Tibial nerve (tissue), 4 donors: ENCODE measurements around the gene ETV6. TPM values are rescaled to one million over a fixed set of nuclear protein-coding genes. Genes with fewer than 3 reads are reported as not detected.

ENCODE experiments used
- DNase-seq, 2 donors: peaks; one replicate each; pipeline ENCODE4 v3.0.0-alpha.2; 2019; ENCODE audit warnings: low spot score in 2 of 2
- H3K27ac ChIP-seq, 4 donors: fragments of 200-600 bp; sonication (generic) in 3 of 4; one replicate each; pipeline ENCODE4 v1.5.1; 2017 to 2019; ENCODE audit warnings: mild to moderate bottlenecking in 1 of 4
- H3K27me3 ChIP-seq, 2 donors: fragments of 200-600 bp; sonication (generic) in 1 of 2; one replicate each; pipeline versions ENCODE4 v1.5.1 to v1.6.0; 2017 to 2019
- H3K36me3 ChIP-seq, 3 donors: fragments of 200-600 bp; sonication (generic); one replicate each; pipeline ENCODE4 v1.5.1; 2018 to 2019
- H3K4me1 ChIP-seq, 4 donors: fragments of 200-600 bp; sonication (generic) in 3 of 4; one replicate each; pipeline ENCODE4 v1.5.1; 2017 to 2019
- H3K4me3 ChIP-seq, 4 donors: fragments of 200-600 bp; sonication (generic) in 3 of 4; one replicate each; pipeline ENCODE4 v1.5.1; 2017 to 2019; ENCODE audit warnings: mild to moderate bottlenecking in 1 of 4, moderate library complexity in 1 of 4
- H3K9me3 ChIP-seq, 4 donors: fragments of 200-600 bp; sonication (generic) in 3 of 4; one replicate each; pipeline ENCODE4 v1.5.1; 2017 to 2019
- EP300 ChIP-seq, 2 donors: sonication (generic); formaldehyde crosslinking; IDR thresholded peaks; one replicate each; pipeline ENCODE4 v1.6.1; 2017; ENCODE audit warnings: antibody characterized with exemption in 2 of 2, mild to moderate bottlenecking in 1 of 2
- POLR2A ChIP-seq, 2 donors: fragments of 450-650 bp; IDR thresholded peaks; one replicate each; pipeline ENCODE4 v1.6.1; 2017; ENCODE audit warnings: antibody characterized with exemption in 2 of 2, mild to moderate bottlenecking in 2 of 2, moderate library complexity in 2 of 2
- WGBS, 2 donors: methylation state at CpG; one replicate each; pipeline ENCODE4 v1.1.5; 2018; 5-methylcytosine and 5-hydroxymethylcytosine counted together
- total RNA-seq, 4 donors: library from RNA; depleted of rRNA; stranded (reverse); fragments of >200 nt; gene quantifications; one replicate each; pipeline ENCODE4 v1.1.0, GENCODE V29; 2016
- TF ChIP-seq, protein P1 (sequence below), 5 experiments: fragments of 200-600 bp in 3 of 5; fragments of 450-650 bp in 2 of 5; sonication (generic) in 3 of 5; IDR thresholded peaks; one replicate each; pipeline ENCODE4 v1.5.1; 2016 to 2019; ENCODE audit warnings: antibody characterized with exemption in 5 of 5, mild to moderate bottlenecking in 3 of 5, moderate library complexity in 2 of 5

Gene ETV6
- total RNA-seq, 4 donors from 2014 or later: 6.7 to 14.1 (median 8.3) TPM

DNA sequence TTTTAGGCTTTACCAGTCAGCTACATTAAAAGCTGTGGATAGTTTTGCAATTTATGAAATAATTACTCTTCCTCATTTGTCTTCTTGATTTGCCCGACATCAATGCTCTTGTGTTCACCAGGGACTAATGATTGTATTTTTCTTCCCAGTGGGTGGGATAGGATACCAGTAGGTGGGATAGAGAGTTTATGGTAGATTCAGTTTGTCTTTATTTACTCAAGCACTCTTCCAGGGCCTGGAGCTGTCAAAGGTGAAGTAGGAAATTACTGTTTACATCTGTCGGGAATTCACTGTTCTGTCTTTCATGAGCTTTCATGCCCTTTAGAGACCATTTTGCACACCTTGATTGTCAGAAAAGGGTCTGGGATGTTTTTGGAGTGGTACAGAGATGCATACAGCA, 36.6 kb downstream of the ETV6 start:
- no peak for DNase-seq
- H3K27ac ChIP-seq: no peak overlapping the region
- 68 to 73% methylated on average over 2 of the region's 2 CpGs for WGBS, 2 donors
- peaks cover 0 to 52% (median 15%) of the 10 kb centered on the region in 4 donors for H3K4me1 ChIP-seq
- H3K36me3 ChIP-seq: no peaks in the 10 kb centered on the region
- no peaks in the 10 kb centered on the region for H3K9me3 ChIP-seq
- H3K27me3 ChIP-seq: no peaks in the 10 kb centered on the region
- H3K4me3 ChIP-seq: no peak overlapping the region
- TF ChIP-seq POLR2A (IDR thresholded peaks at IDR 0.05) (no peak), EP300 (IDR thresholded peaks at IDR 0.05) (no peak)
- TF ChIP-seq, protein P1, sequence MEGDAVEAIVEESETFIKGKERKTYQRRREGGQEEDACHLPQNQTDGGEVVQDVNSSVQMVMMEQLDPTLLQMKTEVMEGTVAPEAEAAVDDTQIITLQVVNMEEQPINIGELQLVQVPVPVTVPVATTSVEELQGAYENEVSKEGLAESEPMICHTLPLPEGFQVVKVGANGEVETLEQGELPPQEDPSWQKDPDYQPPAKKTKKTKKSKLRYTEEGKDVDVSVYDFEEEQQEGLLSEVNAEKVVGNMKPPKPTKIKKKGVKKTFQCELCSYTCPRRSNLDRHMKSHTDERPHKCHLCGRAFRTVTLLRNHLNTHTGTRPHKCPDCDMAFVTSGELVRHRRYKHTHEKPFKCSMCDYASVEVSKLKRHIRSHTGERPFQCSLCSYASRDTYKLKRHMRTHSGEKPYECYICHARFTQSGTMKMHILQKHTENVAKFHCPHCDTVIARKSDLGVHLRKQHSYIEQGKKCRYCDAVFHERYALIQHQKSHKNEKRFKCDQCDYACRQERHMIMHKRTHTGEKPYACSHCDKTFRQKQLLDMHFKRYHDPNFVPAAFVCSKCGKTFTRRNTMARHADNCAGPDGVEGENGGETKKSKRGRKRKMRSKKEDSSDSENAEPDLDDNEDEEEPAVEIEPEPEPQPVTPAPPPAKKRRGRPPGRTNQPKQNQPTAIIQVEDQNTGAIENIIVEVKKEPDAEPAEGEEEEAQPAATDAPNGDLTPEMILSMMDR (IDR thresholded peaks at IDR 0.05): no peak

DNA sequence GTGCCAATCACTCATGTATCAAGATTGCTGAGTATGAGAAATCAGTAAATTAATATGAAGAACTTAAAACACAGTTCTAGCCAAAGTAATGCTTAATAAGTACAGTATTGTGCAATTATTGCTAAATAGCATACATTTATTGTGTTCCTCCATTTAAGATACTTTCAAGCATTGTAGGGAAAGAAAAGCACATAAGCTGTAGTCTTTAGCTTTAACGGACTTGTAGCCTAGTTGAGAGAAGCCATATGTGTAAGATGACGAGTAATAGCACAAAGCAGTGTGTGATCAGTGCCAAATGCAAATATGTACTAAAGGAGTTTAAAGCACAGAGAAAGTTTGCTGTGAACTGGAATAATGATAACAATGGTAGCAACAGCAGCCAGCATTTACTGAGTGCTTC, 38.1 kb downstream of the ETV6 start:
- Histone ChIP-seq H3K36me3 (no peaks in the 10 kb centered on the region), H3K27ac (no peak overlapping the region), H3K27me3 (no peaks in the 10 kb centered on the region), H3K4me1 (peaks cover 0 to 52% (median 15%) of the 10 kb centered on the region in 4 donors), H3K9me3 (no peaks in the 10 kb centered on the region), H3K4me3 (no peak overlapping the region)
- TF ChIP-seq EP300 (IDR thresholded peaks at IDR 0.05) (no peak), POLR2A (IDR thresholded peaks at IDR 0.05) (no peak)
- TF ChIP-seq, protein P1 (IDR thresholded peaks at IDR 0.05): no peak
- DNase-seq: no peak
- 60 to 66% methylated on average over 2 of the region's 2 CpGs for WGBS, 2 donors

DNA sequence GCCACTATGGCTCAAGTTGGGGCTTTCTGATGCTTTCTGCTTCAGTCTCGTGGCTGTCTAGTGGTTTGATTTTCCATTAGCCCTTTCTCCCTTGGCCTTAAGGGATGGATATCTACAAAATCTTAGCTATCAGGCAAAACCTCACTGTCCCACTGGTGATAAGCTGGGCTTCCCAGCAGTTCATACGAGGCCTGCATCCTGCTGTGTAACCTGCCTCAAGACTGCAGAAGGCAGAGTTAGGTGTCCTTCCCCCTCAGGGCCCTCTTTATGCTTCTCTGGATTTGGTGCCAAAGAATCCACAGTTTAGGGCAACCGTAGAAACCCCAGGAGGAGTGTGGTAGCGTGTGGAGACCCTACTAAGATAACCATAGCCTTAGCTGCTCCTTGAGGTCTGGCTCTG, 38.9 kb downstream of the ETV6 start:
- TF ChIP-seq POLR2A (IDR thresholded peaks at IDR 0.05) (no peak), EP300 (IDR thresholded peaks at IDR 0.05) (no peak)
- TF ChIP-seq, protein P1 (IDR thresholded peaks at IDR 0.05): no peak
- DNase-seq: no peak
- H3K9me3 ChIP-seq: no peaks in the 10 kb centered on the region
- peaks cover 0 to 55% (median 15%) of the 10 kb centered on the region in 4 donors for H3K4me1 ChIP-seq
- H3K27ac ChIP-seq: no peak overlapping the region
- WGBS, 2 donors: 84 to 91% methylated on average over 4 of the region's 4 CpGs
- H3K27me3 ChIP-seq: no peaks in the 10 kb centered on the region
- H3K4me3 ChIP-seq: no peak overlapping the region
- H3K36me3 ChIP-seq: no peaks in the 10 kb centered on the region

DNA sequence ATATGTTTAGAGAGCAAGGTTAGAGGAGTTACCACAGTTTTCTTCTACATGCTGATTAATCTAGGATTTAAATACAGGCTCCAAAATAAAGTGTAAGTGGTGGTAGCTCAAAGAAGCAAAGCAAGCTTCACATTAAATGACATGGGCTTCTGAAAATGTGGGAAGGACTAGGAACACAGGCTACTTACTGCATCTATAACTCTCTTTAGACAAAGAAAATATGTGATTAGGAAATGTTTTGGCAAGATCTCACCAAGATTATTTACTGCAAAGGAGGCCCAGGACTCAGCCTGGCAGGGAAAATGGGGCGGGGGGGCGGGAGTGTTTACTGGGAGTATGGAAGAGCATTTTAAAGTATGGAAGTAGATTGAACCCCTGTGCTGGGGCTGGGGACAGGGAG, 39.4 kb downstream of the ETV6 start:
- no peak for TF ChIP-seq EP300 (IDR thresholded peaks at IDR 0.05)
- TF ChIP-seq, protein P1 (IDR thresholded peaks at IDR 0.05): no peak
- no peak for TF ChIP-seq POLR2A (IDR thresholded peaks at IDR 0.05)
- WGBS, 2 donors: 93 to 96% methylated on average over 2 of the region's 2 CpGs
- Histone ChIP-seq H3K4me1 (peaks cover 0 to 53% (median 14%) of the 10 kb centered on the region in 4 donors), H3K9me3 (no peaks in the 10 kb centered on the region), H3K4me3 (no peak overlapping the region), H3K27ac (no peak overlapping the region), H3K27me3 (no peaks in the 10 kb centered on the region), H3K36me3 (no peaks in the 10 kb centered on the region)
- no peak for DNase-seq

DNA sequence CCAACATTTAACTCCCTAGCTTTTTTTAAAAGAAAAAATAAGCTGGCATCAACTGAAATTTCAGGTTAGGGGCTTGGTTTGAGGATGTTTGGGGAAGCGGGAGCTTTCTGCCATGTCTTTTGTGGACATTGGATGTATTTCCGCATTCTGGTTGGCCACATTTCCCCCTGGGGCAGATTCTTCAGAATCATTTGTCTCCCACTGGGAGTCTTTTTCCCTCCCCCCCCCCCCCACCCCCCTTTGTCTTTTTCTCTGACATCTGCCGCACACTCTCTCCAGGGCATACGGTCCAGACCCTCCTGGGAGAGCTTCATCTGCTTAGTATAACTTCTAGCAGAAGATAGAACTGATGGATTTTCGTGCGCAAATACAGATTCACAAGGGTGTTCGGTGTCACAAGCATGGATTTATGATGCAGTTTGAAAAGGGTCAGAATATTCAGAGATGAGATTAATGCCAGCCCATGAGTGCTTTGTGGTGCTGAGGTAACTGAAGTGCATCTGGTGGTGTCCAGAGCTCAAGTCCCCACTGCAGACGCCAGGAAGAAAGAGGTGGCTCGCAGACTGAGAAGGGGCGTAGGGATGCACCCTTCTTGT, 40.2 kb downstream of the ETV6 start:
- peaks cover 0 to 45% (median 13%) of the 10 kb centered on the region in 4 donors for H3K4me1 ChIP-seq
- H3K4me3 ChIP-seq: no peak overlapping the region
- 84 to 90% methylated on average over 10 of the region's 10 CpGs for WGBS, 2 donors
- TF ChIP-seq, protein P1 (IDR thresholded peaks at IDR 0.05): no peak
- no peak for TF ChIP-seq POLR2A (IDR thresholded peaks at IDR 0.05)
- no peaks in the 10 kb centered on the region for H3K36me3 ChIP-seq
- DNase-seq: no peak
- no peak overlapping the region for H3K27ac ChIP-seq
- H3K9me3 ChIP-seq: no peaks in the 10 kb centered on the region
- no peaks in the 10 kb centered on the region for H3K27me3 ChIP-seq
